Transverse colon (tissue), 4 donors: Measurements from ENCODE around the gene ITGA8. TPM values are rescaled to one million over a fixed set of nuclear protein-coding genes. Genes with fewer than 3 reads are reported as not detected.

ENCODE experiments used
- DNase-seq: peaks from one replicate; pipeline ENCODE4 v3.0.0-alpha.2; 2019
- H3K27ac ChIP-seq, 4 donors: fragments of 200-600 bp; sonication (generic); 2 replicates each; pipeline ENCODE4 v1.5.1; 2016 to 2018; ENCODE audit warnings: inconsistent platforms in 4 of 4
- H3K27me3 ChIP-seq: fragments of 200-600 bp; sonication (generic); 2 replicates; pipeline ENCODE4 v1.5.1; 2017; ENCODE audit warnings: inconsistent platforms
- H3K36me3 ChIP-seq, 4 donors: fragments of 200-600 bp; sonication (generic); 2 replicates each; pipeline ENCODE4 v1.5.1; 2017 to 2019; ENCODE audit warnings: inconsistent platforms in 4 of 4
- H3K4me1 ChIP-seq, 4 donors: fragments of 200-600 bp; sonication (generic); 2 replicates each; pipeline ENCODE4 v1.5.1; 2017 to 2020; ENCODE audit warnings: inconsistent platforms in 4 of 4
- H3K4me3 ChIP-seq, 4 donors: fragments of 200-600 bp; sonication (generic); 1 replicate in 1 of 4; 2 replicates in 3 of 4; pipeline versions ENCODE4 v1.5.1 to v1.6.1; 2017 to 2019; ENCODE audit warnings: inconsistent platforms in 4 of 4
- H3K9me3 ChIP-seq, 2 donors: fragments of 200-600 bp; sonication (generic); 2 replicates each; pipeline ENCODE4 v1.5.1; 2017 to 2019; ENCODE audit warnings: inconsistent platforms in 2 of 2
- EP300 ChIP-seq: sonication (generic); formaldehyde crosslinking; IDR thresholded peaks from one replicate; pipeline ENCODE4 v1.6.1; 2017; ENCODE audit warnings: antibody characterized with exemption, low read depth
- POLR2A ChIP-seq: fragments of 450-650 bp; IDR thresholded peaks from one replicate; pipeline ENCODE4 v1.6.1; 2016; ENCODE audit warnings: antibody characterized with exemption, mild to moderate bottlenecking, moderate library complexity
- POLR2AphosphoS5 ChIP-seq, 3 donors: sonication (generic); formaldehyde crosslinking; IDR thresholded peaks; one replicate each; pipeline ENCODE4 v1.6.1; 2016; ENCODE audit warnings: antibody characterized with exemption in 3 of 3
- WGBS, 2 donors: methylation state at CpG; one replicate each; pipeline ENCODE4 v1.1.5; 2018; ENCODE audit warnings: low coverage in 1 of 2; 5-methylcytosine and 5-hydroxymethylcytosine counted together
- in situ Hi-C, 4 donors: fragments of 200-750 bp; cut with MboI; loops; one replicate each; pipeline versions ENCODE4 v1.15.0 to v1.15.1; 2017; ENCODE audit warnings: low sequenced_read_pairs in 3 of 4, low pct_ligation_motif_present in 1 of 4, low pct_unique_long_range_greater_than_20kb in 1 of 4
- intact Hi-C: fragments of 100-400 bp; cut with DNase I; formaldehyde crosslinking; loops from one replicate; pipeline ENCODE4 v1.15.1; 2023; ENCODE audit warnings: low total_unique reads
- total RNA-seq, 4 donors: library from RNA; depleted of rRNA; stranded (reverse); fragments of >200 nt; gene quantifications; one replicate each; pipeline ENCODE4 v1.1.0, GENCODE V29; 2016
- TF ChIP-seq, protein P1 (sequence below), 5 experiments: fragments of 200-600 bp in 3 of 5; fragments of 450-650 bp in 2 of 5; sonication (generic) in 3 of 5; IDR thresholded peaks; 1 replicate in 2 of 5; 2 replicates in 3 of 5; pipeline ENCODE4 v1.5.1; 2016 to 2017; ENCODE audit warnings: antibody characterized with exemption in 5 of 5, inconsistent platforms in 3 of 5, mild to moderate bottlenecking in 2 of 5, moderate library complexity in 1 of 5

The ITGA8 gene
- total RNA-seq, 4 donors from 2014 or later = 1.4 to 4.9 (median 3.3) TPM; not detected in 1

DNA sequence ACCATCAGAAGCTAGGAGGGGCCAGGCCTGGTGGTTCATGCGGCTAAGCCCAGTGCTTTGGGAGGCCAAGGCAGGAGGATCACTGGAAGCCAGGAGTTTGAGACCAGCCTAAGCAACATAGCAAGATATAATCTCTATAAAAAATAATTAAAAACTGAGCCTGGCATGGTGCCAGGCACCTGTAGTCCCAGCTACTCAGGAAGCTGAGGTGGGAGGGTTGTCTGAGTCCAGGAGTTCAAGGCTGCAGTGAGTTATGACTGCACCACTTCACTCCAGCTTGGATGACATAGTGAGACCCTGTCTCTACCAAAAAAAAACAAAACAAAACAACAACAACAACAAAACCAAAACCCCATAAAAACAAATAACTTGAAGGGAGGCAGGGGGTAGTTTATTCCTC lies 175.7 kb downstream of the ITGA8 start:
- no peak for TF ChIP-seq POLR2A
- TF ChIP-seq EP300 = no peak
- TF ChIP-seq, protein P1, sequence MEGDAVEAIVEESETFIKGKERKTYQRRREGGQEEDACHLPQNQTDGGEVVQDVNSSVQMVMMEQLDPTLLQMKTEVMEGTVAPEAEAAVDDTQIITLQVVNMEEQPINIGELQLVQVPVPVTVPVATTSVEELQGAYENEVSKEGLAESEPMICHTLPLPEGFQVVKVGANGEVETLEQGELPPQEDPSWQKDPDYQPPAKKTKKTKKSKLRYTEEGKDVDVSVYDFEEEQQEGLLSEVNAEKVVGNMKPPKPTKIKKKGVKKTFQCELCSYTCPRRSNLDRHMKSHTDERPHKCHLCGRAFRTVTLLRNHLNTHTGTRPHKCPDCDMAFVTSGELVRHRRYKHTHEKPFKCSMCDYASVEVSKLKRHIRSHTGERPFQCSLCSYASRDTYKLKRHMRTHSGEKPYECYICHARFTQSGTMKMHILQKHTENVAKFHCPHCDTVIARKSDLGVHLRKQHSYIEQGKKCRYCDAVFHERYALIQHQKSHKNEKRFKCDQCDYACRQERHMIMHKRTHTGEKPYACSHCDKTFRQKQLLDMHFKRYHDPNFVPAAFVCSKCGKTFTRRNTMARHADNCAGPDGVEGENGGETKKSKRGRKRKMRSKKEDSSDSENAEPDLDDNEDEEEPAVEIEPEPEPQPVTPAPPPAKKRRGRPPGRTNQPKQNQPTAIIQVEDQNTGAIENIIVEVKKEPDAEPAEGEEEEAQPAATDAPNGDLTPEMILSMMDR (IDR thresholded peaks at IDR 0.05) = no peak
- TF ChIP-seq POLR2AphosphoS5 (IDR thresholded peaks at IDR 0.05) = no peak
- H3K4me3 ChIP-seq = no peak overlapping the region
- 84 to 100% methylated on average over 1 of the region's 1 CpG for WGBS, 2 donors
- no peaks in the 10 kb centered on the region for H3K9me3 ChIP-seq
- in situ Hi-C loops = no loop called here
- DNase-seq = no peak
- no peaks in the 10 kb centered on the region for H3K36me3 ChIP-seq
- no peaks in the 10 kb centered on the region for H3K4me1 ChIP-seq
- H3K27ac ChIP-seq = no peak overlapping the region
- no peaks in the 10 kb centered on the region for H3K27me3 ChIP-seq
- intact Hi-C loops = no loop called here

DNA sequence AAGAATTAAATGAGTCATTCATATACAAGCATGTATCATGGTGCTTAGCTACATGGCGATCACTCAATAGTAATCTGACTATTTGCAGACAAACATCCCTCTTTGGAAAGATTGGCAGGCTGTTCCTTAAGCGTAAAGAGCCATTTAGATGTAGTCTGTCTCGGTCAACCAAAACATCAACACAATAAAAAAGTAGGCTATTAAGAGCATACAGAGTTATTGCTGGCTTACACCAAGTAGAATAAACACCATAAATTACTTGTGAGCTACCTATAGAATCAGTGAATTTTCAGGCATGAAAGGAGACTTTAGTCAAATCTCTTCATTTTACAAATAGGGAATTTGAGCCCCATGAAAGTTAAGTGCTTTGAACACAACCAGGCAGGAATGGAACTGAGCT lies 176.9 kb downstream of the ITGA8 start:
- H3K27me3 ChIP-seq = no peaks in the 10 kb centered on the region
- intact Hi-C loops (no loop called here), in situ Hi-C loops (no loop called here)
- no peaks in the 10 kb centered on the region for H3K9me3 ChIP-seq
- no peak overlapping the region for H3K4me3 ChIP-seq
- no peak overlapping the region for H3K27ac ChIP-seq
- H3K36me3 ChIP-seq = no peaks in the 10 kb centered on the region
- TF ChIP-seq POLR2A (no peak), POLR2AphosphoS5 (IDR thresholded peaks at IDR 0.05) (no peak), EP300 (no peak)
- TF ChIP-seq, protein P1 (IDR thresholded peaks at IDR 0.05) = no peak
- H3K4me1 ChIP-seq = no peaks in the 10 kb centered on the region
- 60 to 89% methylated on average over 1 to 3 of the region's 3 CpGs for WGBS, 2 donors
- no peak for DNase-seq

DNA sequence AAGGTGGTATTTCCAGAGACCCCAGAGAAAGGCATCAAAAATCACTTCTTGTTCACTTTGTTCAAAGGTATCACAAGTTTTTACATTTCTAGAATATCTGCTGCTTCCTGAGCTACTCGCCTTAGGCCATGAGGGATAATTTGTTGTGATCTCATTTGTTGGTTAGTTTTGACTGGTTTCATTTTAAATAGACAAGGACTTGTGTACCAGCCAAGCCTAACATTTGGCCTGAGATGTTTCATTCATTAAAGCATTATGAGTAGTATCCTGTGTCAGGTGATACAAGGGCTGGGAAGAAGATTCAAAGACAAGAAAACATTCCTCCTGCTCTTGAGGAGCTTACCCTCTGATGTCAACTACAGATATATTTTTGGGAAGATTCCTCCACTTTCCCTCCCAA lies 178.3 kb downstream of the ITGA8 start:
- TF ChIP-seq POLR2A (no peak), POLR2AphosphoS5 (IDR thresholded peaks at IDR 0.05) (no peak), EP300 (no peak)
- TF ChIP-seq, protein P1 (IDR thresholded peaks at IDR 0.05) = no peak
- Histone ChIP-seq H3K27me3 (no peaks in the 10 kb centered on the region), H3K27ac (no peak overlapping the region), H3K36me3 (no peaks in the 10 kb centered on the region), H3K9me3 (no peaks in the 10 kb centered on the region), H3K4me1 (no peaks in the 10 kb centered on the region), H3K4me3 (no peak overlapping the region)
- intact Hi-C loops = no loop called here
- DNase-seq = no peak
- in situ Hi-C loops = no loop called here
- 85 to 86% methylated on average over 1 of the region's 1 CpG for WGBS, 2 donors

DNA sequence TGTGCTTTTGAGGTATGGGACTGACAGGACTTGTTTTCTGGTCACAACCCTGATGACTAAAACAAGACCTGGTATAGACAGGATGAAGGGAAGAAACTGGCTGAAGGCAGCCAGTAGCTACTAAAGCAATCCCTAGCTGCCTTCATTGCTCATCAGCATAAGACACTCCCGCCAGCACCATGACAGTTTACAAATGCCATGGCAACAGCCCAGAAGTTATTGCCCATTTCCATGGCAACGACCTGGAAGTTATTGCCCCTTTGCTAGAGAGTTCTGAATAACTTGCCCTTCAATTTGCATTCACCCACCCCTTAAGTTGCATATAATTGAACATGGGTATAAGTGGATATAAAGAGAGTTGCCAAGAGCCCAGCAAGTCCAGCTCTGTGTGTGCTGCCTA lies 179.0 kb downstream of the ITGA8 start:
- TF ChIP-seq EP300 (no peak), POLR2A (no peak), POLR2AphosphoS5 (IDR thresholded peaks at IDR 0.05) (no peak)
- TF ChIP-seq, protein P1 (IDR thresholded peaks at IDR 0.05) = no peak
- H3K9me3 ChIP-seq = no peaks in the 10 kb centered on the region
- WGBS, 2 donors = 71% methylated on average over 2 of the region's 2 CpGs; no CpG with 5 or more reads in 1 of the 2 donors
- H3K36me3 ChIP-seq = no peaks in the 10 kb centered on the region
- no peak for DNase-seq
- no peaks in the 10 kb centered on the region for H3K27me3 ChIP-seq
- H3K4me1 ChIP-seq = no peaks in the 10 kb centered on the region
- in situ Hi-C loops (no loop called here), intact Hi-C loops (no loop called here)
- no peak overlapping the region for H3K27ac ChIP-seq
- no peak overlapping the region for H3K4me3 ChIP-seq
